ENCODE measurements around the gene EEFSEC. TPM values are rescaled to one million over a fixed set of nuclear protein-coding genes. Genes with fewer than 3 reads are reported as not detected.

The EEFSEC gene
- polyA plus RNA-seq, 1 donor (not counting 4 experiments of a cell fraction or from before 2014, with no cell fraction given): 8.7 TPM

- Histone ChIP-seq H3K27me3 (ENCODE audit: control insufficient read depth, extremely low read depth, insufficient read depth, low read length) (no peaks in the 10 kb centered on the region), H3K27ac (ENCODE audit: control insufficient read depth, insufficient read depth, low read length) (no peak overlapping the region), H4K20me1 (ENCODE audit: control insufficient read depth, extremely low read depth, insufficient read depth, low read length) (peaks cover 2% of the 10 kb centered on the region), H3K9me3 (ENCODE audit: control insufficient read depth, low read depth, low read length) (no peaks in the 10 kb centered on the region), H3K9ac (ENCODE audit: control insufficient read depth, extremely low read depth, insufficient read depth, low read length) (no peak overlapping the region), H3K9me1 (ENCODE audit: control insufficient read depth, extremely low read depth, insufficient read depth, low read length) (no peaks in the 10 kb centered on the region), H3K36me3 (ENCODE audit: control insufficient read depth in 2 of 2, extremely low read depth in 1 of 2, insufficient read depth in 2 of 2, low read length in 2 of 2) (peaks cover 0 to 1% of the 10 kb centered on the region in 2 experiments), H3K4me3 (ENCODE audit: control insufficient read depth in 2 of 3, extremely low read depth in 1 of 3, insufficient read depth in 2 of 3, low read depth in 1 of 3, low read length in 3 of 3) (no peak overlapping the region), H3K79me2 (ENCODE audit: control insufficient read depth, insufficient read depth, low read length) (no peaks in the 10 kb centered on the region), H2AFZ (ENCODE audit: control insufficient read depth, low read length) (no peak overlapping the region), H3K4me2 (ENCODE audit: control insufficient read depth, extremely low read depth, insufficient read depth, low read depth, low read length) (no peak overlapping the region), H3K4me1 (ENCODE audit: control insufficient read depth, extremely low read depth, insufficient read depth, low read length) (no peaks in the 10 kb centered on the region)
- TF ChIP-seq CTCF (optimal IDR thresholded peaks at IDR 0.05 in 1 of 3, IDR thresholded peaks at IDR 0.05 in 1 of 3, conservative IDR thresholded peaks at IDR 0.05 in 1 of 3; ENCODE audit: extremely low read depth in 1 of 3, insufficient read depth in 2 of 3, low read length in 3 of 3) (no peak), EZH2 (IDR thresholded peaks at IDR 0.05; ENCODE audit: low read length) (no peak)
- dilution Hi-C loops (cut with MboI; ENCODE audit: extremely low pct_ligation_motif_present, low sequenced_read_pairs): no loop called here
- DNase-seq (ENCODE audit: low read depth, low spot score): no peak
- no peak for FAIRE-seq
Measured at GRCh38 chr3:128256131-128256530, 102.8 kb downstream of the EEFSEC start.

- peaks cover 2% of the 10 kb centered on the region for H4K20me1 ChIP-seq (ENCODE audit: control insufficient read depth, extremely low read depth, insufficient read depth, low read length)
- peaks cover under 1 to 1% of the 10 kb centered on the region in 2 experiments for H3K36me3 ChIP-seq (ENCODE audit: control insufficient read depth in 2 of 2, extremely low read depth in 1 of 2, insufficient read depth in 2 of 2, low read length in 2 of 2)
- no peak overlapping the region for H3K4me3 ChIP-seq (ENCODE audit: control insufficient read depth in 2 of 3, extremely low read depth in 1 of 3, insufficient read depth in 2 of 3, low read depth in 1 of 3, low read length in 3 of 3)
- DNase-seq (ENCODE audit: low read depth, low spot score) (no peak), FAIRE-seq (no peak)
- H3K4me1 ChIP-seq (ENCODE audit: control insufficient read depth, extremely low read depth, insufficient read depth, low read length): no peaks in the 10 kb centered on the region
- no peaks in the 10 kb centered on the region for H3K9me3 ChIP-seq (ENCODE audit: control insufficient read depth, low read depth, low read length)
- H3K4me2 ChIP-seq (ENCODE audit: control insufficient read depth, extremely low read depth, insufficient read depth, low read depth, low read length): no peak overlapping the region
- no peak for TF ChIP-seq EZH2 (IDR thresholded peaks at IDR 0.05; ENCODE audit: low read length)
- no peak for TF ChIP-seq CTCF (optimal IDR thresholded peaks at IDR 0.05 in 1 of 3, IDR thresholded peaks at IDR 0.05 in 1 of 3, conservative IDR thresholded peaks at IDR 0.05 in 1 of 3; ENCODE audit: extremely low read depth in 1 of 3, insufficient read depth in 2 of 3, low read length in 3 of 3)
- no peaks in the 10 kb centered on the region for H3K9me1 ChIP-seq (ENCODE audit: control insufficient read depth, extremely low read depth, insufficient read depth, low read length)
- H2AFZ ChIP-seq (ENCODE audit: control insufficient read depth, low read length): no peak overlapping the region
- H3K27me3 ChIP-seq (ENCODE audit: control insufficient read depth, extremely low read depth, insufficient read depth, low read length): no peaks in the 10 kb centered on the region
- no peak overlapping the region for H3K27ac ChIP-seq (ENCODE audit: control insufficient read depth, insufficient read depth, low read length)
- no peaks in the 10 kb centered on the region for H3K79me2 ChIP-seq (ENCODE audit: control insufficient read depth, insufficient read depth, low read length)
- no peak overlapping the region for H3K9ac ChIP-seq (ENCODE audit: control insufficient read depth, extremely low read depth, insufficient read depth, low read length)
- dilution Hi-C loops (cut with MboI; ENCODE audit: extremely low pct_ligation_motif_present, low sequenced_read_pairs): no loop called here
Measured at GRCh38 chr3:128257632-128258031, 104.4 kb downstream of the EEFSEC start.
